GM19463 (cell line): ENCODE results near the gene RNASE2.
"Not testable (repeated sequence)": the region's sequence is repeated elsewhere in the genome, so short reads cannot be mapped to it uniquely, and the experiment has no call there.

Experiments used
- ATAC-seq: cut with Tn5 transposase; IDR thresholded peaks from one replicate; pipeline ENCODE4 v1.9.1; 2021; ENCODE audit warnings: mild to moderate bottlenecking, moderate library complexity; ENCODE audit not compliant: unreplicated experiment

The RNASE2 gene

GRCh38 chr14:20980906-20981305 lies 25.6 kb downstream of the RNASE2 start:
- no peak for ATAC-seq

- ATAC-seq: no peak
Measured at GRCh38 chr14:20982646-20983369, 27.5 kb downstream of the RNASE2 start.

- not testable (repeated sequence) for ATAC-seq
Measured at GRCh38 chr14:20985650-20986049, 30.4 kb downstream of the RNASE2 start.

- no peak for ATAC-seq
Measured at GRCh38 chr14:20986811-20987210, 31.5 kb downstream of the RNASE2 start.

GRCh38 chr14:20988717-20989470 lies 33.6 kb downstream of the RNASE2 start:
- no peak for ATAC-seq

- no peak for ATAC-seq
Measured at GRCh38 chr14:20989471-20989786, 34.1 kb downstream of the RNASE2 start.

GRCh38 chr14:20989787-20990600 lies 34.7 kb downstream of the RNASE2 start, which contains the start of gene METTL17:
METTL17 (plus strand) TSS chr14:20989980; CDS start chr14:20990003, 23 bp downstream.
- ATAC-seq: peak; percentile 96

GRCh38 chr14:20996521-20996920 lies 41.2 kb downstream of the RNASE2 start:
- ATAC-seq: no peak

- ATAC-seq: no peak
Measured at GRCh38 chr14:20997115-20997514, 41.8 kb downstream of the RNASE2 start.

- ATAC-seq: no peak
Measured at GRCh38 chr14:20997564-20997963, 42.3 kb downstream of the RNASE2 start.

GRCh38 chr14:20998139-20998538 lies 42.9 kb downstream of the RNASE2 start:
- no peak for ATAC-seq

GRCh38 chr14:20998674-20999366 lies 43.5 kb downstream of the RNASE2 start, which contains the start of gene SLC39A2:
SLC39A2 (plus strand) TSS chr14:20999293; CDS start chr14:20999447, 154 bp downstream.
- ATAC-seq: no peak

- no peak for ATAC-seq
Measured at GRCh38 chr14:20999591-20999990, 44.3 kb downstream of the RNASE2 start.

GRCh38 chr14:21001218-21001617 lies 45.9 kb downstream of the RNASE2 start:
- ATAC-seq: no peak

- no peak for ATAC-seq
Measured at GRCh38 chr14:21003788-21004346, 48.6 kb downstream of the RNASE2 start.
